GM21528 (cell line): ENCODE measurements around the gene CTSF.
"Not testable (repeated sequence)": the region's sequence is repeated elsewhere in the genome, so short reads cannot be mapped to it uniquely, and the experiment has no call there.

Experiments
- ATAC-seq: cut with Tn5 transposase; IDR thresholded peaks from one replicate; pipeline ENCODE4 v1.9.1; 2021; ENCODE audit warnings: mild to moderate bottlenecking, moderate library complexity; ENCODE audit not compliant: unreplicated experiment, low FRiP score

CTSF gene

GRCh38 chr11:66540598-66540997, 27.8 kb downstream of the CTSF start:
- ATAC-seq, result not testable (repeated sequence)

- no peak for ATAC-seq
Observed at GRCh38 chr11:66539870-66540213, 28.6 kb downstream of the CTSF start.

- ATAC-seq, result no peak
Observed at GRCh38 chr11:66539170-66539869, 29.1 kb downstream of the CTSF start.

- ATAC-seq, result no peak
Observed at GRCh38 chr11:66532784-66533183, 35.6 kb downstream of the CTSF start.

- ATAC-seq, result no peak
Observed at GRCh38 chr11:66531841-66532240, 36.6 kb downstream of the CTSF start.

- no peak for ATAC-seq
Observed at GRCh38 chr11:66530927-66531709, 37.3 kb downstream of the CTSF start.

- ATAC-seq, result no peak
Observed at GRCh38 chr11:66529655-66530054, 38.8 kb downstream of the CTSF start.

GRCh38 chr11:66529069-66529468, 39.3 kb downstream of the CTSF start:
- no peak for ATAC-seq

GRCh38 chr11:66524304-66525040, 43.9 kb downstream of the CTSF start:
- ATAC-seq, result no peak

- ATAC-seq, result no peak
Observed at GRCh38 chr11:66523611-66524010, 44.8 kb downstream of the CTSF start.
